GM19025 (cell line): ENCODE results near the gene PXDN.

Experiments
- ATAC-seq: cut with Tn5 transposase; IDR thresholded peaks from one replicate; pipeline ENCODE4 v1.9.1; 2021; ENCODE audit warnings: mild to moderate bottlenecking, low read depth, moderate library complexity; ENCODE audit not compliant: unreplicated experiment

PXDN gene

DNA sequence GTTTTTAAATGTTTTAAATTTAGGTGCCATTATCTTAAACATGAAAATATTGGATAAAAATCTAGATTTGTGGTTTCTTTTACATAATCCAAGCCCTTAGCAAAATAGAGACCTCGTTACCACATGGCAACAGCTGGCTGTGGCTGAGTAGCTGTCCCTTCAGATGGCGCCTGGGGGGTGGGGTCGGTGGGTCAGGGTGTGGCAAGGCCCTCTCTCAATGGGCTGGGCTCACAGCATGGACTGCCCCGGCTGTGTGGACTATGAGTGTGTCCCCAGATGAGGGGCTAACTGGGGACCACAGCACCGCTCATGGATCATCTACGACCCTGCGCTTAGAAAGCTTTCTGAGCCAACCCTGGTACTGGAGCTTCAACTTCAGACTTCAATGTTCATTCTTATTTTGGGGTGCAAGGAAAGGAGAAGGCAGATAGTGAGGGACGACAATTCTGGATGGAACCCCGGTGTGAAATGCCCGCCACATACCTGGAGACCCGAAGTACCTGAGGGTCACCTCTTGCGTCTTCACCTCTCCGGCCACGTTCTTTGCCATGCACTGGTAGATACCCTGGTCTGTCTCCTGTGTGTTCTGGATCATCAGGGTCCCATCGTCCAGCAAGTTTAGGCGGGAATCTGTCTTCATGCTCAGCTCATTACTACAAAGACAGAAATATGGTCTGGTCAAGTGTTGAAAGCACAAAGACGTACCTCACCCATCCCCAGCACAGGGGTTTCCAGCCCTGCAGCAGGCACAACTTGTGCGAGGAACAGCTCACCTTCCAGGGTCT lies 71.0 kb downstream of the PXDN start:
- ATAC-seq, result no peak

DNA sequence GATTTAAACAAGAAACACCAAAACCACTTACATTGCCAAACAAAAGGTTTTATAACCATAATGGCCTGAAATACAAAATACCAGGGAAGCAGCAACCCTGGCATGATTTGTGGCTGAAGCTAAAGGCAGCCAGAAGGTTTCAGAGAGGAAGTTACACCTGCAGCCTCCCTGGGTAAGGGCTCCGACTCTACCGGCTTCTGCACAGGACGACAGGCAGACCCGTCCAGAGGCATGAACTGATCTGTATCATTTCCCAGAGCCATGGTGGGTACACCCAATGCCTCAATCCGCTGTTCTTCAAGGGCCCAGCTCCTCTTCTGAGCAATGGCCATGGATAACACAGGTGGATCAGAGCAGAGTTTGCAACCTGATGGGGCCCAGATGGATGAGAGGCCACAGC lies 71.6 kb downstream of the PXDN start:
- no peak for ATAC-seq

DNA sequence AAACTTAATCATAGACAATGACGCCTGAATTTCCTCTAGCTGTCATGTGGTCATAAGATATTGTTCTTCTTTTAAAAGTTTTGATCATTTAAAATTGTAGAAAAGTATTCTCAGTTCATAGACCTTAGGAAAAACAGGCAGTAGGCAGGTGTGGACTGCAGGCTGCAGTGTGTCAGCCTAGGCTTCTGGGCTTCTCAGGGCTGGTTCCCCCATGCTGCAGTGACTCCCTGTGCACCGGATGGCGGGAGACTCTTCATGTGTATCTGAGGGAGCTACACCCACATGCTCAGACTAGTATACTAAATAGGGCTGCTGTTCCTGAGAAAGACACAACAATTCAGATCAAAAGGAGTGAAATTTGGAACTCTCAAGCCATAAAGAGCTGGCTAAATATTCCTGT lies 72.4 kb downstream of the PXDN start:
- no peak for ATAC-seq

DNA sequence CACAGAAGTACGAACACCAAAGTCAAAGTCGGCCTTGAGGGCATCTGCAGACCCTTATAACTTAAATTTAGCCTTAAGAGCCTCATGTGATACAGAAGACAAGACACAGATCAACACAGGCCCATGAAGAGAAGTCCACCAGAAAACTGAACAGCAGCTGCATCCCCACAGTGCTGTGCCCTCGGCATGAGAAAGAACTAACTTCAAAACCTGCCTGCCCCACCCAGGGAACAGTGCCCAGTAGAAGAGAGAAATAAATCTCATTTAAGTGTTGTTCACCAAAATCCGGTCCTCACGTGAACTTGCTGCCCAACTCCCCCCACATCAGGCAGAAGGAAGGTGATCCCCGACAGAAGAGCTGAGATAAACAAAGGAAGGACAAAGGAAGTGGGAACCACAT lies 73.7 kb downstream of the PXDN start:
- no peak for ATAC-seq

DNA sequence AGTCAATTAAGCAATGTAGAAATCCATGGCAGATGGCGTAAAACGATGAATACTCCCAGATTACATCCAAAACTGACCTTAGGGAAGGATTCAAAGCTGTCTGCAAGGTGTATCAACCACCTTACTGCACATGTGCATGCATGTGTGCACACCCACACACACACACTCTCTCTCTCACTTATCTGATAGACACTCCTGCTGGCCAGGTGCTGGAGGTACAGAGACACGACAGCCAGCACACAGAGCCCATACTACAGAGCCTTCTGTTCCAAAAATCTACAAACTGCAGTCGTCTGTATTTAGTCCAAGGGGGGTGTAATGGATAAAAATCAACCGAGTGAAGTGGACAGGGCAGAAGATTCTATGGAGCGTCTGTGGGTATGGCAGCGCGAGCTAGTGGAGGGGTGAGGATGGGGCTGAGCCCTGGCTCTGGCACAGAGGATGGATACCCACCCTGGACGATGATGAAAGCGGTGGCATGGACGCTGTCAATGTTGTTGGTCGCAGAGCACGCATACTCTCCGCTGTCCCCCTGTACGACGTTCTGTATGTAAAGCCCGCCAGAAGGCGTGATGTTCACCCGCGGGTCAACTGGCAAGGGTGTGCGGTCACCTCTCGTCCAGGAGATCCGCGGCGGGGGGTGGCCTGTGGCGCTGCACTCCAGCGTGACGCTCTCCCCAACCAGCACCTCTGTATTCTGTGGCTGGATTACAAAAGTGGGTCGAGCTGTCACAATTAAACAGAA lies 78.4 kb downstream of the PXDN start:
- ATAC-seq, result no peak

DNA sequence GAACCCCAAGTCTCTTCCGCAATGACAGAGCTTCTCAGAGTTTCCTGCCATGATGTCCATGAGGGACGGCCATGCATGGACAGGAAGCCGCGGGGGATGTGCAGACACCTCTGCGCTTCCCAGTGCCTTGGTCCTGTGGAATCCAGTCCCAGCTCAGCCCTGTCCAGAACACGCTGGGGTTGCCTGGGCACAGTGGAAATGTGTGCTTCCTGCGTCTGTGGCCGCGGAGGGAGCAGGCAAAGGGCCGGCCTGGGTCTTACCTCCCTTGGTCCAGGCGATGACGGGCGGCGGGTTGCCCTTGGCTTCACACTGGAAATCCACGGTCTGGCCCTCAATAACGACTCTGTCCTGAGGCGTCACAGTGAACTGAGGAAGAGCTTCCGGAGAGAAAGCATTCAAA lies 79.6 kb downstream of the PXDN start:
- no peak for ATAC-seq

DNA sequence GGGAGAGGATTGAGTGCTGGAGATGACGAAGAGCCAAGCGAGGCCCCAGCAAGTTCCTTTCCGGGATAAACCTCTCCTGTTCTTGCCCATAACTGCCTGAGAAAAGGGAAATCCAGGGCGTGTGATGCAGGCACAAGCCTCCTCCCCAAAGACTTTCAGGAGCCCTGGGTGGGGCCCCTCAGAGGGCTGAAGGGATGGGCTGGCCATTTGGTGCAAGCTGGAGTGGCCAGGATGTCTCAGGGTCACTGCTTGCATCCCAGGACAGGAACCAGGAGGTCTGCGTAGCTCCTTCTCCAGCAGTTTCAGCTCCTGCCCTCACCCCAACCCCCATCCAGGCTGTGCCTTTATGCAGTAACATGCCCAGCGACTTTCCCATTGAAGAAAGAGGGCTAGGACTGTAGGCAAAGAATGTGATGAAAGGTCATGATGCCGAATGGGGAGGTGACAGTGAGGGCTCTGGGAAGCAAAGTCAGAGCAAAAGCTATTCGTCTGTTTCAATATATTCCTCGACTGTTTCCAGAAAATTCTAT lies 80.2 kb downstream of the PXDN start:
- no peak for ATAC-seq

DNA sequence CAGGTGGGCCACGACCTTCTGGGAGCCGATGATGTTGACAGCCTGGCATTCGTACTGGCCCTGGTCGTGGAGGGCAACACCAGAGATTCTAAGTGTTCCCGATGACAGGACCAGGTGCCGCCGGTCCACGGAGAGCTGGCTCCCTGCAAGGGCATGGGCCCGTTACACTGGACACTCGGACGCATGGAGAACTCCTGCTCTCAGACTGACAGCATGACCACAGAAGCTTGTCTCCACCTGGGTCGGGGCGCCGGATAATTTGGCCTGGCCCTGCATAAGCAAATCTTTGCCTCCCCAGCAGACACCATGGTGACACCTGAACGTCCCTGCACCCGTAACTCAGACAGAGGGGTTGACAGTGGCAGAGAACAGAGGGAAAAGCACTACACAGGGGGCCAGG lies 80.7 kb downstream of the PXDN start:
- no peak for ATAC-seq

DNA sequence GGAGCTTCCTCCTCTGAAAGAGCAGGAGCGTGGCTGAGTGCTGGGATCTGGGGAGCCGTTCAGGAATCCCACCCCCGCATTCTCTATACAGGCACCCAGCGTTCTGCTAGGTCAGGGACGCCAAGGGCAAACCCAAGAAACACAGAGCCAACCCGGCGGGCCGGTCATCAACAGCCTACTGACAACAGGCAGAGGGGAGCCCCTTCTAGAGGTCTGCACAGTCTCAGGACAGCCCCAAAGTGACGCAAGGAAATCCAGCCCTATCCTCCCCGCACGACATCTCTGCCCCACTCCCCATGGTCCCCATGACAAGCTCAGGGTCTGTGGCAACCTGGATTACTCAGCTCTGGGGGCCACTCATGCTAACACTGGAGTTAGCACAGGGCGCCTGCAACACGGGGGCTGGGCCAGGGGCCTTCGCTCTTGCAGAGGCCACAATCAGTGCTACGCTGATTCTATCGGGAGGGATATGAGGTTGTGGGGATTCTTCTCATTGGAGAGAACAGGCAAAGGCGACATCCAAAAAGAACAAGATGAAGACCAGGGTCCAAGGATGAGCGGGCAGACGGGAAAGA lies 81.6 kb downstream of the PXDN start:
- ATAC-seq, result no peak

DNA sequence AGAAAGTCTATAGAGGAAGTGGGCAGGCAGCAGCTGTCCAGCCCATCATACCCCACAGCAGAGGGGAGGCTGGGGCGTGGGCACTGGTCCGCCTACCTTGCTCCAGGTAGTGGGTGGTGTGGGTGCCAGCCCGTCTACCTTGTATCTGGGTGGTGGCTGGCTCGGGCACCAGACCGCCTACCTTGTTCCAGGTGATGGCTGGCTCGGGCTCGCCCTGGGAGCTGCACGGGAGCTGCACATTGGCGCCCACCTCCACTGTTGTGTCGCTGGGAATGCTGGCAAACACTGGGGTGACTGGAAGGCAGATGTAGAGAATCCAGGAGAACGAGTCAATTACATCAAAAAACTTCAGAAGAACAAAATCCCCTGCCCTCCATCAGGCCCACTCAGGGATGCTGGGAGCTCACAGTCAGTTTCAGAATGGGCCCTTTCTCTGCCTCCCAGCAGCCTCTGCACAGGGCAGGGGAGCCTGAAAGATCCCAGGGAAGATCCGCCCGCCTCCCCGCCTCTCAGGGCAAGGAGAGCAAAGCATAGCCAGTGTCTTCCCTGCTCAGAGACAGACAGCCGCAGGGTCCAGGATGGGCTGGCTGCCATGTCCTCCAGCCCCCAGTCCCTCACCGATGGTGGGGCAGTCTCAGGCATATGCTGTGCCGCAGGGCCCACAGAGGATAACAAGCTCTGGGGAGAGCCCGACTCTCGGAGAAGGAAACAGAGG lies 82.3 kb downstream of the PXDN start:
- ATAC-seq, result no peak

DNA sequence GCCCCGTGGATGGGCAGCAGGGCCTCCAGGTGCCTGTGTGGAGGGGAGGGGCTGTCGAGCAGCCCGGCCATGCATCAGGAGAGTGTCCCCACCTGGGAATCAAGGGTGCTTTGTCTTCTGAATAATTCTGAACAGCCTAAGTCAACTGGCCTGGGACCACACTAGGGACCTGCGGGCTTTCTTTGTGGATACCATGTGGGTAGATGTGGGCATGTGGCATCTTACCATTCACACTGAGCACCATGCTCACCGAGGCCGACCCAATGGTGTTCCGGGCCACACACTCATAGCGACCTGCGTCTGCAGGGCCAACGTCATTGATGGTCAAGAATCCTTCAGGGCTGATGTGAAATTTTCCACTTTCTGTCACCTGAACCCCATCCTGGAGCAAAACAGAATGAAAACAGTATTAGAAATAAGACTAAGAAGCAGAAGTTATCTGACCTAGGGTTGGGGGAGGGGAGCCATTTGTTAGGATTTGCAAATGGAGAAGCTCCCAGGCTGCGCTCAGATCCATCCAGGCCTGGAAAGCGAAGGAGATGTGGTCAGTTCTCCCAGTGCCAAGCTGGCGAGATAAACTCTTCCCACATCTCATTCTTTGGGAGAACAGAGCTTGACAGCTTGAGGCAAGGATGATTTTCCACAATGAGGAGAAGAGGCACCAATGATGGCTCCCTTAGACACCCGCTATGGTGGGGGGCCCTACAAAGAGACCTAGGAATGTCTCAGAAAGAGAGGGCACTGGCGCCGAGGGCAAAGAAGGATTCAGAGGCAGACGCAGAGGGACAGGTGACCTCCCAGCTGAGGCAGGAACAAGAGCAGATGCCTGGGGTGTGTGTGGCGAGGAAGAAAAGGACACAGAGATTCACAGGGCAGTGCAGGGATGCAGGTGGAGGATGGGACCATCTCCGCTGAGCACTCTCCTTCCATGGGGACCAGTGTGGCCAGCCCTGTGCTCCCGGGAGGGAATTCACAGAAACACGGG lies 83.4 kb downstream of the PXDN start:
- no peak for ATAC-seq

DNA sequence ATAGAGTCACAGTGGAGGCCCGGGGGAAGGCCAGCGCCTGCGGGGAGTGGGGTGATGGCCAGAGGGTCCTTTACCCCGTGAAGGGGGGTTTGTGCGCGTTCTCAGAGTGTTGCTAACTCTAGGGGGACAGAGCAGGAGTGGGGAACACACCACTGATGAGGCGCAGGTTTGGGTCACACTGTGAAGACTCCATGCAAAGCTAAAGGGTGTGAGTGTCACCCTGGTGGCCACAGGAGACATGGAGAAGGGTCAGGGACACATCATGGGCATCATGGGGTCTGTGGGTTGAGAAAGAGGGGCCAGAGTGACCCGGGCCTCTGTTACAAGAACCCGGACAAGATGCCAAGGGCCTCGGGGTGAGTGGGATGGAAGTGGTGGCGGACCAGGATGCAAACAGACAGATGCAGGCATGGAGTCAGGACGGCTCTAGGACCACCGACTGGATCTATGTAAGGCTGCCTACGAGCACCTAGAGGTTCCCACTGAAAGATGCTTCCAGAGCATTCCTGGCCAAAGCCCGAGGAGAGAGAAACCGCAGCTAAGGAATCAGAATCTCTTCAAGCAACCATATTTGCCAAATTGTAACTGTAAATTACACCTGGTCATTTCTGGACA lies 84.3 kb downstream of the PXDN start:
- no peak for ATAC-seq

DNA sequence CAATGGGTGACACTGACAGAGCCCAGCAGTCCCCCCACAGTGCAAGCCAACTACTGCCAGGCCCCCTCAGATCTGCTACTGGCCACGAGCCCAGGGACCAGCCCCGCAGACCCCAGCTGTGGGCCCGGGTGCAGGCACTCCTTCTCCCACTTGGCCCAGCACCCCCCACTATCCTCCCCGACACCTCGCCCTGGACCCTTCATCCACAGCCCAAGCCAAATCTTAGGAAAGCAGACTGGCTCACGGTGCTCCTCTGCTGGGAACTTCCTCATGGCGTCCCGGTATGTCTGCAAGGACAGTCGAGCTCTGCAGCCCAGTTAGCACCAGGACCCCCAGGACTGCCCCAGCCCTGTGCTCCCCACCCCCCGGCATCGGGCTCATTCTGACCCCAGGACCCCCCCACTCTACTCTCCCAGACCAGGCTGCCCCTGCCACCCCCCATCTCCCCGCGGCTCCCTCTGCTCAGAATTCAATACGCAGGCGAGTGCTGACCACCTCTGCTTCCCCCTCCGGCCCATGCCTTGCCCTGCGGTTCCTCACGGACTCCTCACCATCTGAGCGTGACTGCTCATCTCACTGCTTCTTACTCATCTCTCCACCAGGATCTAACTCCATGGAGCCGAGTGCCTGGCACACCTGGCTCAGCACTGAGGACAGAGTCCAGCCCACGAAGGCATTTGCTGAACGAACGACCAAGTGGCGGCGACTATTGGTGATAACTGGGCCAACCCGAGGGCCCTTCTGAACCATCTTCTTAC lies 85.7 kb downstream of the PXDN start:
- no peak for ATAC-seq

DNA sequence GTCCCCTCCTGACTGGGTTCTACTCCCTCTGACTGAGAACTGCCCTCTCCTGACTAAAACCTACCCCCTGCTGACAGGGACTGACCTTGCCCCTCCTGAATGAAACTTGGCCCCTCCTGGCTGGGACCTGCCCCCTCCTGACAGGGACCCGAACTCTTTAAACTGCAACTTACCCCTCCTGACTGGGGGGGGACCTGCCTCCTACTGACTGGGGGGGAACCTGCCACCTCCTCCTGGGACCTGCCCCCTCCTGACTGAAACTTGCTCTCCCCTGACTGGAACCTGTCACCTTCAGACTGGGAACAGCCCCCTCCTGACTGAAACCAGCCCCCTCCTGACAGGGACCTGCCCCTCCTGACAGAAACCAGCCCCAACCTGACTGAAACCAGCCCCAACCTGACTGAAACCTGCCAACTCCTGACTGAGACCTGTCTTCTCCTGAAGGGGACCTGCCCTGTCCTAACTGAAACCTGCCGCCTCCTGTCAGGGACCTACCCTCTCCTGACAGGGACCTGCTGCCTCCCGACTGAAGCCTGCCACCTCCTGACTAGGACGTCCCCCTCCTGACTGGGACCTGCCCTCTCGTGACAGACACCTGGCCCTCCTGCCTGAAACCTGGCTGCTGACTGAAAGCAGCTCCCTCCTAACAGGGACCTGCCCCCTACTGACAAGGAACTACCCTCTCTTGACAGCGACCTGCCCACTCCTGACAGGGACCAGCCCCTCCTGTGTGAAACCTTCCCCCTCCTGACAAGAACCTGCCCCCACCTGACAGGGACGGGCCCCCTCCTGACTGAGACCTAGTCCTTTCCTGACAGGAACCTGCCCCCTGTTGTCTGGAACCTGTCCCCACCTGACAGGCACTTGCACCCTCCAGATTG lies 87.1 kb downstream of the PXDN start:
- ATAC-seq, result no peak

DNA sequence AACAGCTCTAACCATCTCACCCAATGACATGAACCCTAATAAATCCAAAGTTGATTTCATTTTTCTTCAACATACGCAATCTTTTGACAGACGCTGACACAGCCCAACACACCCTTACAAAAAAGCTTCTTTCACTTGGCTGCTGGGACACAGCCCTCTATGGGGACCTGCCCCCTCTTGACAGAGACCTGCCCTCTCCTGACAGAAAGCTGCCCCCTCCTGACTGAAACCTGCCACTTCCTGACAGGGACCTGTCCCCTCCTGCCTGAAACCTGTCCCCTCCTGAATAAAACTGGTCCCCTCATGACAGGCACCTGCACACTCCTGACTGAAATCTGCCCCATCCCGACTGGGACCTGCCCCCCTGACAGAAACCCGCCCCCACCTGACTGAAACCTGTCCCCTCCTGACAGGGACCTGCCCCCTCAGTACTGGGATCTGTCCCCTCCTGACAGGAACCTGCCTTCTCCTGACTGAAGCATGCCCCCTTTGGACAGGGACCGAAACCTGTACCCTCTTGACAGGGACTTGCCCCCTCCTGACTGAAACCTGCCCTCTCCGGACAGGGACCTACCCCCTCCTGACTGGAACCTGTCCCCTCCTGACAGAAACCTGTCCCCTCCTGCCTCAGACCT lies 87.9 kb downstream of the PXDN start:
- no peak for ATAC-seq

DNA sequence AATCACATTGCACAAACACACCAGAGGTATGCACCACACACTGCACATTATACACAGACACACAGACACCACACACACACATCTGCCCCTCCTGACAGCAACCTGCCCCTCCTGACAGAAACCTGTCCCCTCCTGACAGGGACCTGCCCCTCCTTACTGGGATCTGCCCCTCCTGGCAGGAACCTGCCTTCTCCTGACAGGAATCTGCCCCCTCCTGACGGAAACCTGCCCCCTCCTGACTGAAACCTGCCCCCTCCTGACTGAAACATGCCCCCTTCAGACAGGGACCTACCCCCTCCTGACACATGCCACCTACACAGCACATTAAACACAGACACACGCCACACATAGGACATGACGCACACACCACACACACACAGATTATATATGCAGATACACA lies 88.9 kb downstream of the PXDN start:
- ATAC-seq, result no peak

DNA sequence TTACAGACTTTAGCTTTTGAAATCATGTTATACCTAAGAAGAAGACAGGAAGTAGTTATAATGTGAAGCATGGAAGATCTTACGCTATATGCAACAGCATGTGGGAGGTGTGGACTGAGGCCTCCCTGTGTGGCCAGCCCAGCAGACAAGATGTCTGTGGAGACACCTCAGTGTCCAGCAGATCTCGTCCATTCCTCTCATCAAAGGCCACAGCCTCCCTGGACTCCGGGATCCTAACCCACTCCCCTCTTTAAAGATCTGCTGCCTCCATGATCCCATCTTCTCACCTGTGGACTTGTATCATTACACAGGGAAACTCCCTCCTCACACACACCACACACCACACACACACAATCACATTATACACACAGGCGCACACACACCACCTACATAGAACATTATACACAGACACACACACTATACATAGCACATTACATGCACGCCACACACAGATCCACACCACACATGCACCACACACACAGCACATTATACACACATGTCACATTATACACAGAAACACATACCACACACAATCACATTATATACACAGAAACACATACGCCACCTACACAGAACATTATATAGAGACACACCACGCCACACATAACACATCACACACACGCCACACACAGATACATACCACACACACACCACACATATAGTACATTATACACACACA lies 89.5 kb downstream of the PXDN start:
- no peak for ATAC-seq
